ENCODE results near the gene NEK1. TPM values are rescaled to one million over a fixed set of nuclear protein-coding genes. Genes with fewer than 3 reads are reported as not detected.

The NEK1 gene
- total and polyA plus RNA-seq, 2 of the 4 experiments (the other 2 are of a cell fraction), result 3.3 to 3.9 TPM

DNA sequence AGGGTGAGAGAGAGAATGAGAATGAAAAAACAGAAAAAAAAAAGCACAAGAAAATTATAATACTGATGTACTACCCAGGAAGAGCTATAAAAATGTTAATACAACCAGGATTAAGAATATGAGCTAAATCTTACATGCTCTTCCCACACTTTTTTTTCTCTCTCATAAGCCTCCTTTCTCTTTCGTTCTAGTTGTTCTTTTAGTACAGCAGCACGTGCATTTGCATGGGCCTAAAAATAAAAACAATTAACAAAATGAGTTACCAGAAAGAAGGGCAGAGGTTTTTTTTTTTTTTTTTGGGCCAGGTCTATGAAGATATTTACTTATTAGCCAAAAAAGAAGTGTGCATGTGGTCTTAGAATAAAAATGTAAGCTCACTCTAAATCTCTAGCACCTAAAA lies 105.5 kb downstream of the NEK1 start:
- no CpG with 5 or more reads among the region's 2 CpGs for WGBS, 2 experiments (ENCODE audit: extremely low coverage in 2 of 2, insufficient read length in 1 of 2)
- Histone ChIP-seq H2BK20ac (ENCODE audit: low read depth, low read length) (no peak overlapping the region), H4K20me1 (ENCODE audit: insufficient read depth, low read length) (no peaks in the 10 kb centered on the region), H3K4me3 (ENCODE audit: insufficient read depth, low read depth, low read length) (no peak overlapping the region), H3K79me1 (ENCODE audit: low read depth in 1 of 2, low read length in 2 of 2) (no peaks in the 10 kb centered on the region), H3K27ac (ENCODE audit: insufficient read depth, low read length) (no peak overlapping the region), H3K27me3 (ENCODE audit: control insufficient read depth, insufficient read depth, low read length) (no peaks in the 10 kb centered on the region), H4K5ac (ENCODE audit: low read depth, low read length) (no peak overlapping the region), H4K8ac (ENCODE audit: low read depth in 2 of 2, low read length in 2 of 2) (no peak overlapping the region), H2AFZ (replicated peaks; ENCODE audit: low read length, poor library complexity) (no peak overlapping the region), H3K23ac (ENCODE audit: low read depth, low read length) (no peak overlapping the region), H3K4me2 (ENCODE audit: low read depth, low read length) (no peak overlapping the region), H3K4ac (ENCODE audit: low read depth, low read length) (no peak overlapping the region), H2BK5ac (ENCODE audit: low read depth, low read length, poor library complexity, severe bottlenecking) (no peak overlapping the region), H2BK120ac (ENCODE audit: low read depth, low read length) (no peak overlapping the region), H3K14ac (replicated peaks; ENCODE audit: low read depth, low read length) (no peak overlapping the region), H3K9me3 (ENCODE audit: control insufficient read depth, insufficient read depth, low read length) (no peaks in the 10 kb centered on the region), H2AK5ac (ENCODE audit: low read depth, low read length) (no peak overlapping the region), H3K9ac (ENCODE audit: low read depth, low read length) (no peak overlapping the region), H3K56ac (ENCODE audit: extremely low read depth, insufficient read depth, low read length) (no peak overlapping the region), H3K4me1 (ENCODE audit: control insufficient read depth, insufficient read depth, low read length) (no peaks in the 10 kb centered on the region), H2BK15ac (ENCODE audit: low read depth, low read length) (no peak overlapping the region), H2AK9ac (replicated peaks; ENCODE audit: low read depth, low read length, poor library complexity) (no peak overlapping the region), H3K18ac (ENCODE audit: low read depth, low read length) (no peak overlapping the region), H3K36me3 (ENCODE audit: control insufficient read depth, insufficient read depth, low read length) (0 out of 2 replicates have a peak, but pooled peaks cover 1% of the 10 kb centered on the region), H4K91ac (ENCODE audit: insufficient read depth, low read depth, low read length) (no peak overlapping the region), H3K9me1 (ENCODE audit: insufficient read depth, low read length) (no peaks in the 10 kb centered on the region)
- POLR2A ChIA-PET (ENCODE audit: unreplicated experiment), result interaction anchor here (0.5 kb wide), 1 partner anchor 27 kb away, joined by 5 read pairs; no protein-coding TSS in a partner anchor
- no peak for ATAC-seq (ENCODE audit: low read depth)
- CTCF ChIA-PET, result no interaction called here
- TF ChIP-seq POLR2A (IDR thresholded peaks at IDR 0.05; ENCODE audit: low read depth, low read length) (no peak), FOS (IDR thresholded peaks at IDR 0.05; ENCODE audit: low read depth, low read length) (no peak), CHD1 (IDR thresholded peaks at IDR 0.05; ENCODE audit: low read depth, low read length) (no peak), MAFK (IDR thresholded peaks at IDR 0.05; ENCODE audit: low read depth, low read length) (no peak), RFX5 (IDR thresholded peaks at IDR 0.05; ENCODE audit: low read depth, low read length) (no peak), RAD21 (IDR thresholded peaks at IDR 0.05; ENCODE audit: low read length) (no peak), RCOR1 (IDR thresholded peaks at IDR 0.05; ENCODE audit: insufficient replicate concordance, low read length) (no peak), BHLHE40 (IDR thresholded peaks at IDR 0.05; ENCODE audit: low read depth, low read length) (no peak), SMC3 (IDR thresholded peaks at IDR 0.05; ENCODE audit: low read depth, low read length) (no peak), NFE2L2 (IDR thresholded peaks at IDR 0.05; ENCODE audit: low read depth, low read length) (no peak), CEBPB (IDR thresholded peaks at IDR 0.05; ENCODE audit: low read depth, low read length) (no peak), MAZ (IDR thresholded peaks at IDR 0.05; ENCODE audit: borderline replicate concordance, low read depth, low read length) (no peak), MXI1 (IDR thresholded peaks at IDR 0.05; ENCODE audit: borderline replicate concordance, low read depth, low read length) (no peak)
- TF ChIP-seq, protein P1, sequence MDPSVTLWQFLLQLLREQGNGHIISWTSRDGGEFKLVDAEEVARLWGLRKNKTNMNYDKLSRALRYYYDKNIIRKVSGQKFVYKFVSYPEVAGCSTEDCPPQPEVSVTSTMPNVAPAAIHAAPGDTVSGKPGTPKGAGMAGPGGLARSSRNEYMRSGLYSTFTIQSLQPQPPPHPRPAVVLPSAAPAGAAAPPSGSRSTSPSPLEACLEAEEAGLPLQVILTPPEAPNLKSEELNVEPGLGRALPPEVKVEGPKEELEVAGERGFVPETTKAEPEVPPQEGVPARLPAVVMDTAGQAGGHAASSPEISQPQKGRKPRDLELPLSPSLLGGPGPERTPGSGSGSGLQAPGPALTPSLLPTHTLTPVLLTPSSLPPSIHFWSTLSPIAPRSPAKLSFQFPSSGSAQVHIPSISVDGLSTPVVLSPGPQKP (IDR thresholded peaks at IDR 0.05; ENCODE audit: borderline replicate concordance, low read depth, low read length), result no peak
- TF ChIP-seq, protein P2, sequence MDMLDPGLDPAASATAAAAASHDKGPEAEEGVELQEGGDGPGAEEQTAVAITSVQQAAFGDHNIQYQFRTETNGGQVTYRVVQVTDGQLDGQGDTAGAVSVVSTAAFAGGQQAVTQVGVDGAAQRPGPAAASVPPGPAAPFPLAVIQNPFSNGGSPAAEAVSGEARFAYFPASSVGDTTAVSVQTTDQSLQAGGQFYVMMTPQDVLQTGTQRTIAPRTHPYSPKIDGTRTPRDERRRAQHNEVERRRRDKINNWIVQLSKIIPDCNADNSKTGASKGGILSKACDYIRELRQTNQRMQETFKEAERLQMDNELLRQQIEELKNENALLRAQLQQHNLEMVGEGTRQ (IDR thresholded peaks at IDR 0.05; ENCODE audit: low read depth, low read length), result no peak
- BruUV-seq (replicated peaks), result no TSS peak
- dilution Hi-C loops (cut with HindIII; ENCODE audit: low sequenced_read_pairs, unreplicated experiment) (no loop called here), in situ Hi-C loops (cut with MboI; ENCODE audit: low sequenced_read_pairs) (no loop called here), intact Hi-C loops (cut with micrococcal nuclease) (loop anchor here (10.0 kb wide), 1 partner anchor 548 kb away; no protein-coding TSS in a partner anchor)
- DNase-seq, result no peak

Data from IMR-90 (cell line).